GM23338 (cell line): ENCODE data around the gene CLEC3A. TPM values are rescaled to one million over a fixed set of nuclear protein-coding genes. Genes with fewer than 3 reads are reported as not detected.

Experiments
- ATAC-seq: fragments of 200-7000 bp; cut with Tn5 transposase; 3 replicates; pipeline ENCODE4 v1.9.1; 2020
- DNase-seq: peaks from one replicate; pipeline ENCODE4 v3.0.0-alpha.2; 2015; ENCODE audit warnings: low spot score
- H2AFZ ChIP-seq: fragments of 200-600 bp; sonication (generic); 2 replicates; pipeline ENCODE4 v1.8.0; 2016; ENCODE audit warnings: antibody characterized with exemption, mild to moderate bottlenecking, moderate library complexity
- H3F3A ChIP-seq: fragments of 200-600 bp; sonication (generic); replicated peaks from 2 replicates; pipeline ENCODE4 v1.8.0; 2017; ENCODE audit warnings: antibody characterized with exemption, mixed run types, low read depth
- H3K27ac ChIP-seq: fragments of 200-600 bp; sonication (generic); 2 replicates; pipeline ENCODE4 v1.6.1; 2016; ENCODE audit warnings: low read depth
- H3K27me3 ChIP-seq: fragments of 200-600 bp; sonication (generic); 2 replicates; pipeline ENCODE4 v1.8.0; 2016; ENCODE audit warnings: mild to moderate bottlenecking, mixed run types, moderate library complexity; ENCODE audit not compliant: insufficient read depth
- H3K36me3 ChIP-seq: fragments of 200-600 bp; sonication (generic); 2 replicates; pipeline ENCODE4 v1.8.0; 2016; ENCODE audit warnings: mild to moderate bottlenecking; ENCODE audit not compliant: insufficient read depth
- H3K4me1 ChIP-seq: fragments of 200-600 bp; sonication (generic); 2 replicates; pipeline ENCODE4 v1.8.0; 2016; ENCODE audit warnings: mild to moderate bottlenecking, moderate library complexity; ENCODE audit not compliant: insufficient read depth
- H3K4me2 ChIP-seq: fragments of 200-600 bp; sonication (generic); 2 replicates; pipeline ENCODE4 v1.7.1; 2017; ENCODE audit warnings: mixed run types
- H3K4me3 ChIP-seq: fragments of 200-600 bp; sonication (generic); 2 replicates; pipeline ENCODE4 v1.6.1; 2016; ENCODE audit warnings: mixed run types
- H3K79me2 ChIP-seq: fragments of 200-600 bp; sonication (generic); replicated peaks from 2 replicates; pipeline ENCODE4 v1.8.0; 2017; ENCODE audit warnings: mild to moderate bottlenecking; ENCODE audit not compliant: insufficient read depth
- H3K9me2 ChIP-seq: fragments of 200-600 bp; sonication (generic); 2 replicates; pipeline ENCODE4 v1.8.0; 2017; ENCODE audit not compliant: insufficient read depth
- H4K20me1 ChIP-seq: fragments of 200-600 bp; sonication (generic); replicated peaks from 2 replicates; pipeline ENCODE4 v1.8.0; 2017; ENCODE audit warnings: mild to moderate bottlenecking; ENCODE audit not compliant: insufficient read depth
- H3K27ac Mint-ChIP-seq: 2 replicates; pipeline ENCODE4 v1.8.0; 2020; ENCODE audit warnings: inconsistent platforms, mild to moderate bottlenecking, moderate library complexity, mixed read lengths
- H3K27me3 Mint-ChIP-seq: 3 replicates; pipeline ENCODE4 v1.8.0; 2022; ENCODE audit warnings: low read depth, mild to moderate bottlenecking, moderate library complexity, mixed read lengths, inconsistent platforms; ENCODE audit not compliant: insufficient read depth, poor library complexity
- H3K36me3 Mint-ChIP-seq: 3 replicates; pipeline ENCODE4 v1.8.0; 2021; ENCODE audit warnings: low read depth, mild to moderate bottlenecking, inconsistent platforms, moderate library complexity, mixed read lengths
- H3K4me1 Mint-ChIP-seq: 3 replicates; pipeline ENCODE4 v1.8.0; 2020; ENCODE audit warnings: mild to moderate bottlenecking, inconsistent platforms, mixed read lengths
- H3K4me3 Mint-ChIP-seq: 3 replicates; pipeline ENCODE4 v1.8.0; 2021; ENCODE audit warnings: moderate library complexity, mild to moderate bottlenecking, inconsistent platforms, mixed read lengths
- H3K9me3 Mint-ChIP-seq: 3 replicates; pipeline ENCODE4 v1.8.0; 2020; ENCODE audit warnings: moderate library complexity, mild to moderate bottlenecking, inconsistent platforms, mixed read lengths
- CREB1 ChIP-seq: fragments of 250-450 bp; sonication (Bioruptor Pico); IDR thresholded peaks from 2 replicates; pipeline ENCODE4 v1.5.0; 2020; ENCODE audit warnings: low read depth, mild to moderate bottlenecking, moderate library complexity
- EZH2 ChIP-seq: fragments of 200-600 bp; sonication (generic); IDR thresholded peaks from one replicate; pipeline ENCODE4 v1.8.0; 2017; ENCODE audit warnings: antibody characterized with exemption, mild to moderate bottlenecking, low read depth; ENCODE audit not compliant: unreplicated experiment
- EZH2phosphoT487 ChIP-seq: fragments of 200-600 bp; sonication (generic); IDR thresholded peaks from one replicate; pipeline ENCODE4 v1.8.1; 2018; ENCODE audit warnings: antibody characterized with exemption; ENCODE audit not compliant: unreplicated experiment
- JUNB ChIP-seq: IDR thresholded peaks from one replicate; pipeline ENCODE4 v1.6.1; 2016; ENCODE audit warnings: antibody characterized with exemption; ENCODE audit not compliant: unreplicated experiment
- NANOG ChIP-seq: IDR thresholded peaks from 2 replicates; pipeline ENCODE4 v1.6.1; 2016; ENCODE audit warnings: antibody characterized with exemption, borderline replicate concordance
- ZNF114 ChIP-seq: fragments of 250-450 bp; sonication (Bioruptor Pico); IDR thresholded peaks from 2 replicates; pipeline ENCODE4 v1.5.0; 2020; ENCODE audit warnings: mild to moderate bottlenecking, moderate library complexity
- ZNF331 ChIP-seq: fragments of 250-450 bp; sonication (Bioruptor Pico); IDR thresholded peaks from 2 replicates; pipeline ENCODE4 v1.5.0; 2020; ENCODE audit warnings: low read depth, mild to moderate bottlenecking, moderate library complexity
- polyA plus RNA-seq: library from polyadenylated mRNA; unstranded; fragments of >200 nt; fragmentation: Nextera tagmentation; extraction: Ambion mirVana; gene quantifications from 2 replicates; pipeline ENCODE4 v1.2.1, GENCODE V29; 2016
- total RNA-seq: library from RNA; depleted of rRNA; stranded (reverse); fragments of >200 nt; shearing (Covaris generic); gene quantifications from 2 replicates; pipeline ENCODE4 v1.2.3, GENCODE V29; 2014
- TF ChIP-seq, protein P1 (sequence below): IDR thresholded peaks from one replicate; pipeline ENCODE4 v1.6.1; 2018; ENCODE audit warnings: antibody characterized with exemption; ENCODE audit not compliant: unreplicated experiment
- TF ChIP-seq, protein P2 (sequence below): IDR thresholded peaks from 2 replicates; pipeline ENCODE4 v1.6.1; 2016; ENCODE audit warnings: antibody characterized with exemption

CLEC3A gene
- total and polyA plus RNA-seq, 2 experiments from 2014 or later, result not detected

- TF ChIP-seq, protein P1, sequence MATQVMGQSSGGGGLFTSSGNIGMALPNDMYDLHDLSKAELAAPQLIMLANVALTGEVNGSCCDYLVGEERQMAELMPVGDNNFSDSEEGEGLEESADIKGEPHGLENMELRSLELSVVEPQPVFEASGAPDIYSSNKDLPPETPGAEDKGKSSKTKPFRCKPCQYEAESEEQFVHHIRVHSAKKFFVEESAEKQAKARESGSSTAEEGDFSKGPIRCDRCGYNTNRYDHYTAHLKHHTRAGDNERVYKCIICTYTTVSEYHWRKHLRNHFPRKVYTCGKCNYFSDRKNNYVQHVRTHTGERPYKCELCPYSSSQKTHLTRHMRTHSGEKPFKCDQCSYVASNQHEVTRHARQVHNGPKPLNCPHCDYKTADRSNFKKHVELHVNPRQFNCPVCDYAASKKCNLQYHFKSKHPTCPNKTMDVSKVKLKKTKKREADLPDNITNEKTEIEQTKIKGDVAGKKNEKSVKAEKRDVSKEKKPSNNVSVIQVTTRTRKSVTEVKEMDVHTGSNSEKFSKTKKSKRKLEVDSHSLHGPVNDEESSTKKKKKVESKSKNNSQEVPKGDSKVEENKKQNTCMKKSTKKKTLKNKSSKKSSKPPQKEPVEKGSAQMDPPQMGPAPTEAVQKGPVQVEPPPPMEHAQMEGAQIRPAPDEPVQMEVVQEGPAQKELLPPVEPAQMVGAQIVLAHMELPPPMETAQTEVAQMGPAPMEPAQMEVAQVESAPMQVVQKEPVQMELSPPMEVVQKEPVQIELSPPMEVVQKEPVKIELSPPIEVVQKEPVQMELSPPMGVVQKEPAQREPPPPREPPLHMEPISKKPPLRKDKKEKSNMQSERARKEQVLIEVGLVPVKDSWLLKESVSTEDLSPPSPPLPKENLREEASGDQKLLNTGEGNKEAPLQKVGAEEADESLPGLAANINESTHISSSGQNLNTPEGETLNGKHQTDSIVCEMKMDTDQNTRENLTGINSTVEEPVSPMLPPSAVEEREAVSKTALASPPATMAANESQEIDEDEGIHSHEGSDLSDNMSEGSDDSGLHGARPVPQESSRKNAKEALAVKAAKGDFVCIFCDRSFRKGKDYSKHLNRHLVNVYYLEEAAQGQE, result no peak
- TF ChIP-seq, protein P2, sequence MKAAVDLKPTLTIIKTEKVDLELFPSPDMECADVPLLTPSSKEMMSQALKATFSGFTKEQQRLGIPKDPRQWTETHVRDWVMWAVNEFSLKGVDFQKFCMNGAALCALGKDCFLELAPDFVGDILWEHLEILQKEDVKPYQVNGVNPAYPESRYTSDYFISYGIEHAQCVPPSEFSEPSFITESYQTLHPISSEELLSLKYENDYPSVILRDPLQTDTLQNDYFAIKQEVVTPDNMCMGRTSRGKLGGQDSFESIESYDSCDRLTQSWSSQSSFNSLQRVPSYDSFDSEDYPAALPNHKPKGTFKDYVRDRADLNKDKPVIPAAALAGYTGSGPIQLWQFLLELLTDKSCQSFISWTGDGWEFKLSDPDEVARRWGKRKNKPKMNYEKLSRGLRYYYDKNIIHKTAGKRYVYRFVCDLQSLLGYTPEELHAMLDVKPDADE, result no peak
Measured at GRCh38 chr16:77985111-77985510, 37.2 kb upstream of the CLEC3A start (continued).

GRCh38 chr16:77986011-77986740, 36.2 kb upstream of the CLEC3A start:
- no peak overlapping the region for H3K4me3 ChIP-seq
- H2AFZ ChIP-seq, result no peak overlapping the region
- H3K9me3 Mint-ChIP-seq, result peaks cover 23% of the 10 kb centered on the region
- no peak overlapping the region for H3K4me3 Mint-ChIP-seq
- peaks cover 12% of the 10 kb centered on the region; the same call in 1 of the 2 replicates for H3K9me2 ChIP-seq
- H3K79me2 ChIP-seq, result no peaks in the 10 kb centered on the region
- no peak for DNase-seq
- H3F3A ChIP-seq, result no peaks in the 10 kb centered on the region
- H3K4me1 ChIP-seq, result peaks cover 7% of the 10 kb centered on the region
- H4K20me1 ChIP-seq, result no peaks in the 10 kb centered on the region
- ATAC-seq, result no peak
- no peaks in the 10 kb centered on the region; the same call in 1 of the 2 replicates for H3K36me3 ChIP-seq
- H3K27ac Mint-ChIP-seq, result no peak overlapping the region
- peaks cover 7% of the 10 kb centered on the region for H3K4me1 Mint-ChIP-seq
- H3K4me2 ChIP-seq, result no peak overlapping the region
- H3K27me3 ChIP-seq, result no peaks in the 10 kb centered on the region
- H3K27ac ChIP-seq, result no peak overlapping the region
- peaks cover 21% of the 10 kb centered on the region for H3K36me3 Mint-ChIP-seq
- peaks cover 7% of the 10 kb centered on the region for H3K27me3 Mint-ChIP-seq
- TF ChIP-seq, protein P1, result no peak
- TF ChIP-seq ZNF331 (CRISPR knock-in tag) (no peak), CREB1 (CRISPR knock-in tag) (no peak), NANOG (no peak), ZNF114 (no peak), EZH2phosphoT487 (no peak), JUNB (no peak), EZH2 (no peak)
- TF ChIP-seq, protein P2, result no peak
